ENCODE results near the gene PIK3AP1. TPM values are rescaled to one million over a fixed set of nuclear protein-coding genes. Genes with fewer than 3 reads are reported as not detected.

PIK3AP1 gene
- total and polyA plus RNA-seq, 10 of the 15 experiments (the other 5 are each of a cell fraction or from before 2014, with no cell fraction given) = 26.2 to 306 (median 119) TPM

DNA sequence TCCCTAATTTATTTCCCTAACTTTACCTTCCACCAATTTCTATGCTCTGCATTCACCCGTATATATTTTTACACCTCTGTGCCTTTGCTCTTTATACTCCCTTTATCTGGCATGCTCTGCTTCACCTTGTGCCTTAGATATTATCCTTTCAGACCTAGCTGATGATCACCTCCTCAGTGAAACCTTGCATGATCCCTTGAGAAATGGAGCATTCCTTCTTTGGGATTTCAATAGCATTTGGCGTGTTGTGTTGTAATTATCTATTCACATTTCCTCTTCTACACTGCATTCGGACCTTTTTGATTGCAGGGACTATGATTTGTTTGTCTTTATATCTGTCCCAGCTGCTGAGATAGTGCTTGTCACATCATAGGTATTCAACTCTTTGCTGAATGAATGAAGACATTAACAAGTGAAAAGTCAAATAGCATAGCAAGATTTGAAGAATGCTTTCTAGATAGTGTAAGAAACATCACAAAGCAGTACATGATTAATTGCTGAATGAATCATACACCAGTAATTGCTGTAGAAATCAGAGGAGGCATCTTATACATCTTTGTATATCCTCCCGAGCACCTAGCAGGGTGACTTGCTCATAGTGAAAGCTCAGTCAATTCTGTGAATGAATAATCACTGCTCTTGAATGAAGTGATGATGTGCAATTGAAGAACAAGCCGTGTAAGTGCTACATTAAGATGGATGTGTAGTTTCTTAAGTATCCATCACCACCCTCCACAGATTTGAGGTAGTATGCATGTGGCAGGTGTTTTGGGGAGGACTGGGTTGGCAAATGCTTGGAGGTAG, 131.5 kb downstream of the PIK3AP1 start (continued):
- TF ChIP-seq, protein P1, sequence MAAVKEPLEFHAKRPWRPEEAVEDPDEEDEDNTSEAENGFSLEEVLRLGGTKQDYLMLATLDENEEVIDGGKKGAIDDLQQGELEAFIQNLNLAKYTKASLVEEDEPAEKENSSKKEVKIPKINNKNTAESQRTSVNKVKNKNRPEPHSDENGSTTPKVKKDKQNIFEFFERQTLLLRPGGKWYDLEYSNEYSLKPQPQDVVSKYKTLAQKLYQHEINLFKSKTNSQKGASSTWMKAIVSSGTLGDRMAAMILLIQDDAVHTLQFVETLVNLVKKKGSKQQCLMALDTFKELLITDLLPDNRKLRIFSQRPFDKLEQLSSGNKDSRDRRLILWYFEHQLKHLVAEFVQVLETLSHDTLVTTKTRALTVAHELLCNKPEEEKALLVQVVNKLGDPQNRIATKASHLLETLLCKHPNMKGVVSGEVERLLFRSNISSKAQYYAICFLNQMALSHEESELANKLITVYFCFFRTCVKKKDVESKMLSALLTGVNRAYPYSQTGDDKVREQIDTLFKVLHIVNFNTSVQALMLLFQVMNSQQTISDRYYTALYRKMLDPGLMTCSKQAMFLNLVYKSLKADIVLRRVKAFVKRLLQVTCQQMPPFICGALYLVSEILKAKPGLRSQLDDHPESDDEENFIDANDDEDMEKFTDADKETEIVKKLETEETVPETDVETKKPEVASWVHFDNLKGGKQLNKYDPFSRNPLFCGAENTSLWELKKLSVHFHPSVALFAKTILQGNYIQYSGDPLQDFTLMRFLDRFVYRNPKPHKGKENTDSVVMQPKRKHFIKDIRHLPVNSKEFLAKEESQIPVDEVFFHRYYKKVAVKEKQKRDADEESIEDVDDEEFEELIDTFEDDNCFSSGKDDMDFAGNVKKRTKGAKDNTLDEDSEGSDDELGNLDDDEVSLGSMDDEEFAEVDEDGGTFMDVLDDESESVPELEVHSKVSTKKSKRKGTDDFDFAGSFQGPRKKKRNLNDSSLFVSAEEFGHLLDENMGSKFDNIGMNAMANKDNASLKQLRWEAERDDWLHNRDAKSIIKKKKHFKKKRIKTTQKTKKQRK (IDR thresholded peaks at IDR 0.05; ENCODE audit: low read depth, low read length) = no peak
- TF ChIP-seq MTA2 (IDR thresholded peaks at IDR 0.05; ENCODE audit: low read depth) (peak; percentile 29; the same call in 1 of the 2 replicates), CHD4 (IDR thresholded peaks at IDR 0.05) (no peak), CHD2 (IDR thresholded peaks at IDR 0.05; ENCODE audit: borderline replicate concordance, low read depth, low read length) (no peak), CUX1 (IDR thresholded peaks at IDR 0.05; ENCODE audit: insufficient replicate concordance, low read depth, low read length) (no peak), SIN3A (IDR thresholded peaks at IDR 0.05; ENCODE audit: low read depth, low read length) (no peak), ZNF207 (IDR thresholded peaks at IDR 0.05; ENCODE audit: borderline replicate concordance) (no peak), BCL11A (IDR thresholded peaks at IDR 0.05; ENCODE audit: low read depth, low read length) (peak; percentile 52; the same call in 1 of the 2 replicates), BCLAF1 (IDR thresholded peaks at IDR 0.05) (no peak), CBX3 (IDR thresholded peaks at IDR 0.05; ENCODE audit: borderline replicate concordance, low read depth) (no peak), ASH2L (IDR thresholded peaks at IDR 0.05; ENCODE audit: borderline replicate concordance, low read depth) (no peak), SMARCA5 (IDR thresholded peaks at IDR 0.05) (no peak), POLR2AphosphoS5 (IDR thresholded peaks at IDR 0.05; ENCODE audit: low read length) (no peak), USF2 (IDR thresholded peaks at IDR 0.05; ENCODE audit: borderline replicate concordance, low read depth, low read length) (no peak), ATF7 (IDR thresholded peaks at IDR 0.05; ENCODE audit: low read depth) (0 out of 2 replicates have a peak, but pooled peaks have one; percentile 21), ZNF24 (IDR thresholded peaks at IDR 0.05) (0 out of 2 replicates have a peak, but pooled peaks have one; percentile 13), CBX5 (IDR thresholded peaks at IDR 0.05; ENCODE audit: low read depth) (no peak), KDM1A (IDR thresholded peaks at IDR 0.05; ENCODE audit: borderline replicate concordance) (no peak)

Data from GM12878 (cell line).